ENCODE data around the gene RFX1. TPM values are rescaled to one million over a fixed set of nuclear protein-coding genes. Genes with fewer than 3 reads are reported as not detected.

Gene RFX1
- total RNA-seq, 4 donors from 2014 or later: 4.5 to 9.2 (median 6.1) TPM

DNA sequence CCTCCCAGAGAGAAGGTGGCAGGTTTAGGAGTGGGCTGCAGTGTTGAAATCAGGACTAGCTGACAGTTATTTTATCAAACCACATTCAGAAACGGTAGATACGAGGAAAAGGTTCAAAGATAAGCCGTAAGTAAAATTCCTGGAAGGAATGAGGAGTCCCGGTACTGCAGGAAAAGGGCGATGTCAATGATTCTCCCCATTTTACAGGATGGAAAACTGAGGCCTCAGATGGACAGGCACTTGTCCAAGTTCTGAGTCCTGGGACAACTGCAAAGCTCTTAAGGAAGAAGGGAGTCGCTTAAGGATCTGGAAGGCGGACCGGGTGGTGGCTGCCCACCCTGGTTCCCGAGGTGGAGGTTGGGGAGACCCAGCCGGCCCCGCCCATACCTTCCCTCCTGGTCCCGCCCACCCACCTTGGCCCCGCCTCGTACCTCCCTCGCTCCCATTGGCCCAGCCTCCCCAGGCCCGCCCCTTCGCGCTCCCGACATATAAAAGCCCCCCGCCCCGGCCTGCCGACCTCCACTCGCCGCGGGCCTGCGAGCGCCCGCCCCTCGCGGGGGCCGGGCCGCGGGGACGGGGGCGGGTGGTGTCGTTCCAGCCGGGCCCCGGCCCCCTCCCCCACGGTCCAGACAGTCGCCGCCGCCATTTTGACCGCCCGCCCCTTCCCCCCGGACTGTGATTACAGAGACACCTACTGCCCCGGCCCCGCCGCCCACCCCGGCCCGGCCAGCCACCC, 603 bp downstream of the RFX1 start:
- TF ChIP-seq POLR2A (IDR thresholded peaks at IDR 0.05): no peak
- TF ChIP-seq, protein P1, sequence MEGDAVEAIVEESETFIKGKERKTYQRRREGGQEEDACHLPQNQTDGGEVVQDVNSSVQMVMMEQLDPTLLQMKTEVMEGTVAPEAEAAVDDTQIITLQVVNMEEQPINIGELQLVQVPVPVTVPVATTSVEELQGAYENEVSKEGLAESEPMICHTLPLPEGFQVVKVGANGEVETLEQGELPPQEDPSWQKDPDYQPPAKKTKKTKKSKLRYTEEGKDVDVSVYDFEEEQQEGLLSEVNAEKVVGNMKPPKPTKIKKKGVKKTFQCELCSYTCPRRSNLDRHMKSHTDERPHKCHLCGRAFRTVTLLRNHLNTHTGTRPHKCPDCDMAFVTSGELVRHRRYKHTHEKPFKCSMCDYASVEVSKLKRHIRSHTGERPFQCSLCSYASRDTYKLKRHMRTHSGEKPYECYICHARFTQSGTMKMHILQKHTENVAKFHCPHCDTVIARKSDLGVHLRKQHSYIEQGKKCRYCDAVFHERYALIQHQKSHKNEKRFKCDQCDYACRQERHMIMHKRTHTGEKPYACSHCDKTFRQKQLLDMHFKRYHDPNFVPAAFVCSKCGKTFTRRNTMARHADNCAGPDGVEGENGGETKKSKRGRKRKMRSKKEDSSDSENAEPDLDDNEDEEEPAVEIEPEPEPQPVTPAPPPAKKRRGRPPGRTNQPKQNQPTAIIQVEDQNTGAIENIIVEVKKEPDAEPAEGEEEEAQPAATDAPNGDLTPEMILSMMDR (IDR thresholded peaks at IDR 0.05): no peak
- WGBS, 2 donors: 5 to 6% methylated on average over 15 to 45 of the region's 50 CpGs
- H3K4me3 ChIP-seq (ENCODE audit: low read depth, poor library complexity, severe bottlenecking): peak overlapping the region; percentile 77
- intact Hi-C loops (cut with DNase I; ENCODE audit: low total_unique reads): no loop called here
- peak; percentile 85 to 98 for DNase-seq (ENCODE audit: low spot score in 2 of 2)

DNA sequence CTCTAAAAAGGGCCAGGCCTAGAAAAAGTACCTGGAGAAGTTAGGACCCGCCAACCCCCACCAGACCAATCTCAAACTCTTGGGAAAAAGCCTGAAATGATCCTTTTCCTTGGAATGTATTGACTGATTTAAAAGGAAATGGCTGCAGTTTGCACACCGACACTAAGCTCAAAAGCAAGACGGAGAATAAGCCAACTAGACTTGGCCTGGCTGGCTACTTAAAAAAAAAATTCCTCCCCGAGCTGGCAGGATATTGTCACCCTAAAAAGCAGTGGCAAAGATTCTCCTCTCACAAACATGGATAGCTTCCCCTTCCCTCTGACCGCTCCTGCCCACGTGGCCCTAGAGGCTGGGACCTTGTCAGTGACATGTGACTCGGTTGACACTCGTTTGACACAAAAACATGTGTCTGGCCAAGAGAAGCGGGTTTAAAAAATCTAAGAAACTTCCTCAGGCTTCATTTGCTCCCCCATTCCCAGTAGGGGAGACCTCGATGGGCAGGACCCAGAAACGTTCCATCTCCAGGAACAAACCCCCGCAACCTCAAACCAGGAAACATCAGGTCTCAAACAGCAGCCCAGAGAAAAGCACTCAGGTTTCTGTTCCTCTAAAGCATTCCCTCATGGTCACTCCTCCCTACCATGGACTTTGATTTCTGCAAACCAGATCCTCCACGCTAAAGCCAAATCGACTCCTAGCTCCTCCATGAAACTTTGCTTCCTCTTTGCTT, 1.3 kb downstream of the RFX1 start:
- intact Hi-C loops (cut with DNase I; ENCODE audit: low total_unique reads): no loop called here
- WGBS, 2 donors: 18 to 19% methylated on average over 14 of the region's 14 CpGs
- DNase-seq (ENCODE audit: low spot score in 2 of 2): peak; percentile 79 to 94
- no peak for TF ChIP-seq POLR2A (IDR thresholded peaks at IDR 0.05)
- TF ChIP-seq, protein P1 (IDR thresholded peaks at IDR 0.05): no peak
- no peak overlapping the region for H3K4me3 ChIP-seq (ENCODE audit: low read depth, poor library complexity, severe bottlenecking)

DNA sequence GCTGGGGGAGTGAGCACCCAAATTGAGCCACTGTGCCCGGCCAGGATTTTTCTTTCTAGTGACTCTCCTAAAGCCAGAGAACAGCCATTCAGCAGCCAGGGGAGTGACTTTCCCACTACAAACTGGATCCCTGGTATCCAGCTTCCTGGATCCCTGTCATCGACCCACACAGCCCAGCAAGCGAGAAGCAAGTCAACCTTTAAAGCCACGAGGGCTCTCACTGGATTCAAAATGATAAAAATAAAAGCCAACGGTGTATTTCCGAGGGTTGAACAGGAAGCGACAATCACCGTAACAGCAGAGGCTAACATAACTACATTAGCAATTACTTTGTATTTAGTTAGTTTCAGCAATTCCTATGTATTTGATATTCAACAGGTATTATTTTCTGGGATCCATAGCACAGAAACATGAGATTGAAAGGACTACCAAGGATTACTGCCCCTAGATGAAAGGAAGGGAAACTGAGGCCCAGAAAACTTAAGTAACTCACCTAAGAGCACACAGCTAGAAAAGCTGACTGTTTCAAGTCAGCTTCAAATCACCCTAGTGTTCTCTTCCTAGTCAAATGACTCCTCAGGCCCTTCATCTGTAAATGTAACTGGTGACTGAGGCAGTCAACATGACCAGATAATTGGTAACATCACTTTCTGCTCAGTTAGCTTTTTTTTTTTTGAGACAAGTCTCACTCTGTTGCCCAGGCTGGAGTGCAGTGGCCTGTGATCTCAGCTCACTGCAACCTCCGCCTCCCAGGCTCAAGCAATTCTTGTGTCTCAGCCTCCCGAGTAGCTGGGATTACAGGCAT, 2.7 kb downstream of the RFX1 start:
- TF ChIP-seq, protein P1 (IDR thresholded peaks at IDR 0.05): no peak
- no peak for TF ChIP-seq POLR2A (IDR thresholded peaks at IDR 0.05)
- H3K4me3 ChIP-seq (ENCODE audit: low read depth, poor library complexity, severe bottlenecking): no peak overlapping the region
- 32 to 38% methylated on average over 10 of the region's 10 CpGs for WGBS, 2 donors
- intact Hi-C loops (cut with DNase I; ENCODE audit: low total_unique reads): no loop called here
- no peak for DNase-seq (ENCODE audit: low spot score in 2 of 2)

DNA sequence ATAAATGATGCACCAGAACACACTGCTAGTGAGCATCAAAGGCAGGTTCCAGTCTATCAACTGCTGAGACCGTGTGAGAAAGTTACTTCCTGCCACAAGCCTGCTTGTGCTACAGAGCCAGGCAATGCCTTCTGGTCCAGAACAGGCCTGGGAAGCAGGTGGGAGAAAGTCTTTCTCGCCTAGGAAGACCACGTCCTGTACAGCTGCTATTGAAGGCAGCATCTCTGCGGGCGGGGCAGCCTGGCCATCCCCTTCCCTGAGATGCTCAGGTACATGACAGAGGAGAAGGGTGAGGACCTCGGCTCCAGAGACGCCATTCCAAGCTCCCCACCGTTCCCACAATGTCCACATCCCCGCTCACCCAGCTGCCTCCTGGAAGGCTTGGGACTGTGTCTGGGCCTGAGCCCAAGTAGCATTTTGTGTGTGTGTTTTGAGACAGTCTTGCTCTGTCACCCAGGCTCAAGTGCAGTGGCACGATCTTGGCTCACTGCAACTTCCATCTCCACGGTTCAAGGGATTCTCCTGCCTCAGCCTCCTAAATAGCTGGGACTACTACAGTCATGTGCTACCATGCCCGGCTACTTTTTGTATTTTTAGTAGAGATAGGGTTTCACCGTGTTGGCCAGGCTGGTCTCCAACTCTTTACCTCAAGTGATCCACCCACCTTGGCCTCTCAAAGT, 3.4 kb downstream of the RFX1 start:
- TF ChIP-seq, protein P1 (IDR thresholded peaks at IDR 0.05): no peak
- no peak for TF ChIP-seq POLR2A (IDR thresholded peaks at IDR 0.05)
- WGBS, 2 donors: 51 to 60% methylated on average over 13 of the region's 13 CpGs
- no peak overlapping the region for H3K4me3 ChIP-seq (ENCODE audit: low read depth, poor library complexity, severe bottlenecking)
- DNase-seq (ENCODE audit: low spot score in 2 of 2): no peak
- intact Hi-C loops (cut with DNase I; ENCODE audit: low total_unique reads): no loop called here

DNA sequence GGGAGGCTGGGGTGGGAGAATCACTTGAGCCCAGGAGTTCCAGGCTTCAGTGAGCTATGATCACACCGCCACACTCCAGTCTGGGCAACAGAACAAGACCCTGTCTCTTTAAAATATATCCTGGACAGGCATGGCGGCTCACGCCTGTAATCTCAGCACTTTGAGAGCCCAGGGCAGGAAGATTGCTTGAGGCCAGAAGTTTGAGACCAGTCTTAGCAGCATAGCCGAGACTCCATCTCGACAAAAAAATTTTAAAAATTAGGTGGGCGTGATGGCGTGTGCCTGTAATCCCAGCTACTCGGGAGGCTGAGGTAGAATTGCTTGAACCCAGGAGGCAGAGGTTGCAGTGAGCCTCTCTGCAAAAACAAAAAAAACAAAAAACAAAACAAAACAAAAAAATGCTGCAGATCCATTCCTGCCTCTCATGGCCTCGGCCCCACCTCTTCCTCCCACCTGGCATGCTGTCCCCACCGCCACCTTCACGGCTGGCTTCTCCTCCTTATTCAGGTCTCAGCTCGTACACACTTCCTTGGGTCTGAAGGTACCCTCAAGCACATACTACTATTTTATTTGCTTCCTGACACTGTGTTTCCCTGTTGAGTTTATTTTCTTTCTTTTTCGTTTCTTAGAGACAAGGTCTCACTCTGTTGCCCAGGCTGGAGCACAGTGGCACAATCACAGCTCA, 5.3 kb downstream of the RFX1 start:
- no peak overlapping the region for H3K4me3 ChIP-seq (ENCODE audit: low read depth, poor library complexity, severe bottlenecking)
- DNase-seq (ENCODE audit: low spot score in 2 of 2): no peak
- TF ChIP-seq, protein P1 (IDR thresholded peaks at IDR 0.05): no peak
- TF ChIP-seq POLR2A (IDR thresholded peaks at IDR 0.05): no peak
- 54 to 62% methylated on average over 13 of the region's 13 CpGs for WGBS, 2 donors
- intact Hi-C loops (cut with DNase I; ENCODE audit: low total_unique reads): no loop called here

Data from lower leg skin (tissue), 4 donors.